OCI-LY1 (cell line): ENCODE measurements around the gene KLK12.

Source experiments
- EZH2 ChIP-seq: fragments of 200-600 bp; sonication (generic), shearing (Covaris generic); IDR thresholded peaks from 2 replicates; pipeline ENCODE4 v1.8.0; 2017; ENCODE audit warnings: borderline replicate concordance, mixed run types, mild to moderate bottlenecking, antibody characterized with exemption, low read length, moderate library complexity, mixed read lengths
- TF ChIP-seq, protein P1 (sequence below): fragments of 200-600 bp; sonication (generic), shearing (Covaris generic); IDR thresholded peaks from 2 replicates; pipeline ENCODE4 v1.5.1; 2017; ENCODE audit warnings: mild to moderate bottlenecking, antibody characterized with exemption, low read length, moderate library complexity, mixed read lengths

DNA sequence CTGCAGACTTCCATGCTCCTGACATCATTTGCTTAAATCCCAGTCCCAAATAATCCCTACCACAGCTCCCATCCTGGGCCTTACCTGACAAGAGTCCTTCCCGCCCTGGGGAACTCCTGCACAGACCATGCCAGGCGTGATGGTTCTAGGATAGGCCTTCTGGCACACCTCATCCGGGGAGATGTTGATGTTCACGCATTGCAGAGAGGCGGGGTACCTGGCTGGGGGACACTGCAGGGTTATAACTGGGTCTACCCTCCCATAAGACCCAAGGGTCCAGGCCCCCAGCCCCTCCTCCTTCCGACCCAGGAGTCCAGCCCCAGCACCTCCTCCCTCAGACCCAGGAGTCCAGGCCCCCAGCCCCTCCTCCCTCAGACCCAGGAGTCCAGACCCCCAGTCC lies 43.9 kb upstream of the KLK12 start:
- TF ChIP-seq, protein P1, sequence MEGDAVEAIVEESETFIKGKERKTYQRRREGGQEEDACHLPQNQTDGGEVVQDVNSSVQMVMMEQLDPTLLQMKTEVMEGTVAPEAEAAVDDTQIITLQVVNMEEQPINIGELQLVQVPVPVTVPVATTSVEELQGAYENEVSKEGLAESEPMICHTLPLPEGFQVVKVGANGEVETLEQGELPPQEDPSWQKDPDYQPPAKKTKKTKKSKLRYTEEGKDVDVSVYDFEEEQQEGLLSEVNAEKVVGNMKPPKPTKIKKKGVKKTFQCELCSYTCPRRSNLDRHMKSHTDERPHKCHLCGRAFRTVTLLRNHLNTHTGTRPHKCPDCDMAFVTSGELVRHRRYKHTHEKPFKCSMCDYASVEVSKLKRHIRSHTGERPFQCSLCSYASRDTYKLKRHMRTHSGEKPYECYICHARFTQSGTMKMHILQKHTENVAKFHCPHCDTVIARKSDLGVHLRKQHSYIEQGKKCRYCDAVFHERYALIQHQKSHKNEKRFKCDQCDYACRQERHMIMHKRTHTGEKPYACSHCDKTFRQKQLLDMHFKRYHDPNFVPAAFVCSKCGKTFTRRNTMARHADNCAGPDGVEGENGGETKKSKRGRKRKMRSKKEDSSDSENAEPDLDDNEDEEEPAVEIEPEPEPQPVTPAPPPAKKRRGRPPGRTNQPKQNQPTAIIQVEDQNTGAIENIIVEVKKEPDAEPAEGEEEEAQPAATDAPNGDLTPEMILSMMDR, result no peak
- no peak for TF ChIP-seq EZH2
